HG02852 (cell line): Measurements from ENCODE around the gene RNF175.
"Not testable (repeated sequence)": the region's sequence is repeated elsewhere in the genome, so short reads cannot be mapped to it uniquely, and the experiment has no call there.

Experiments
- ATAC-seq: cut with Tn5 transposase; IDR thresholded peaks from one replicate; pipeline ENCODE4 v1.9.1; 2021; ENCODE audit warnings: mild to moderate bottlenecking, moderate library complexity; ENCODE audit not compliant: unreplicated experiment

RNF175 gene

DNA sequence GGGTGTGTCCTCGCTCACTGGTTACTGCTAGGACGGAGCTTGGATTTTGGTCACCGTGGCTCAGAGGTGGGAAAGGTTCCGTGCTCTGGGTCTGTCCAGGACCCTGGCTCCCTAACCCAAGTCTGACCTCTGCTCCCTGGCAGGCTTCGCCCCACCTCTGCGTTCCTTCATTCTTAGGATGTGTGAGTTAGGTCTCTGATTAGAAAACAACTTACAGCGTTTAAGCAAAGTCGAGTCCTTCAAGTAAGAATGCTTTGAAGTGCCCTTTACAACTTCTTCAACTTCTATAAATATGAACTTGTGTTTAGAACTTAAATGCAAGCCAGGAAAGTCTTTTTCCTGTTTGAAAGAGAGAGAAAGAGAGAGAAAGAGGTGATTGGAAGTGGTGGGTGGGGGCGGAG is 74.9 kb downstream of the RNF175 start:
- ATAC-seq = no peak

DNA sequence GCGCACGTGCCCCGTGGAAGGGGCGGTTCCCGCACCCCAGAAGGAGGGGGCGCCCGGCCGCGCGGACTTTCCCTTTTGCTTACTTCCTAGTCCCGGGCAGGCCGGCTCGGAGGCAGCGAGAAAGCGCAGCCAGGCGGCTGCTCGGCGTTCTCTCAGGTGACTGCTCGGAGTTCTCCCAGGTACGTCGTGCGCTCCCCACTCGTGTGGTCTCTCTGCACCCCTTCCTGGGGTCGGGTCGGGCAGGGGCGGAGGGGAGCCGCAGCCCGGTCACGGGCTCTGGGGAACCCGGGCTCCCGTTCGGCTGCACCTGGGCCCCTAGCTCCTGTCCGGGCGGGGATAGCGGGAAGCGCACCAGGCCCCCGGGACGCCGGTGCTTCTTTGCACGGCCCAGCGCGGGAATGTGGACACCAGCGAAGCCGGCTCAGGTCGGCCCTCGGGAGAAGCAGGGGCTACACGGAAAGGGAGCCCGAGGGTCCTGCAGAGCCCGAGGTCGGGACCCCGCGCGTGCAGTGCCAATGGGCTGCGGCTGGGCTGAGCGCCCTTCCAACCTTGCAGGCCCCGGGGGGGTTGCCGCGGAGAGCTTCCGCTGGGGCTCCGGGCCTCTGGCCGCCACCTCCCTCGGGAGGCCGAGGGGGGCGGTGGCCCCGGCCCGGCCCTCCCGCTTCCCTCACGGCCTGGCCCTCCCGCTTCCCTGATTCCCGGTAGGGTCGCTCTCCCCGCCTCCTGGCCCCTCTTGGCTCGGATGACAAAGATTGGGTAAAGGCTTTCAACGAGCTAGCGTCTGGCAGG is 75.4 kb downstream of the RNF175 start, which contains the start of gene TLR2:
Gene TLR2 (plus strand): TSS at position 99 of the 789 bp plus-strand sequence. CDS start 18,628 bp downstream, outside the sequence.
- peak; percentile 93 for ATAC-seq

DNA sequence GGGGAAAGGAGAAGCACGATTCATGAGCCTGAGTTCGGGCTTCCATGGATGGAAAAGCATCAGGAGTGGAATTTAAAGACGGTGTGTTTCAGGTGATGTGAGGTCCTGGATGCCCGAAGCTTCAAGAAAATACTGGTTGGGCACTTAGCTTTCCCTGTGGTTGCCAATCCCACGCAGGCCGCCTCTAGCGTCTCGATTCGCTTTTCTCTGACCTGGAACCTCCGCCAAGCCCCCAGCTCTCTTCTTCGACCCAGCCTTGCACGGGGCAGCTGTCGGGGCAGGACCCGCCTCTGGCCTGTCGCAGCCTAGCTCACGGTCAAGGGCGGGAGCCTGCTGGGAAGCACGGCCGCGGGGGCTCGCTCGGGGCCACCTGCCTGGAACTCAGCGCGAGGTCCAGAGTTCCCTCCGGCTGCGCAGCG is 76.1 kb downstream of the RNF175 start:
- no peak for ATAC-seq

DNA sequence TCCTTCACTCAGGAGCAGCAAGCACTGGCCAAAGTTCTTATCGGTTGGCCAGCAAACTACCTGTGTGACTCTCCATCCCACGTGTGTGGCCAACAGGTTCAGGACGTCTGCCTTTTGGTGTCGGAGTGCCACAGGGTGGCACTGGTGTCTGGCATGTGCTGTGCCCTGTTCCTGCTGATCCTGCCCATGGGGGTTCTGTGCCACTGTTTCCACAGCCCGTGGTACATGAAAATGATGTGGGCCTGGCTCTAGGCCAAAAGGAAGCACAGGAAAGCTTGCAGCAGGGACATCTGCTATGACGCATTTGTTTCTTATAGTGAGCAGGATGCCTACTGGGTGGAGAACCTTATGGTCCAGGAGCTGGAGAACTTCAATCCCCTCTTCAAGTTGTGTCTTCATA is 80.3 kb downstream of the RNF175 start:
- ATAC-seq = no peak

DNA sequence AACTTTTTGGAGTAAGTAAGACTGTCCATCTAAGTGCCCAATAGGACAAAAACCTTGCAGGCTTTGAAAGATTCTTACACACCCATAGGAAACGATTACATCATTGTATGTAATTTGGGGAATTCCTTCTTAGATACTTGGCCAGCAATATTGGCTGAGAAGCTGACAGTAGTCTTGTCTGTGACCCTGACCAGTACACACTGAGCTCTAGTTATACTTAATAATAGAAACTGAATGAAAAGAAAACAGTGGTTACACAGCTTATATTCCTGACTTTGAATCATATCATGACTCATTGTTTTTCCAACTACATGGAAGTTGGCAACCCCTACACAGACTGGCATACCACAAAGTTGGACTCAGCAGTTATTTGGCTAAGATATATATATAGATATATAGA is 82.8 kb downstream of the RNF175 start:
- ATAC-seq = no peak

DNA sequence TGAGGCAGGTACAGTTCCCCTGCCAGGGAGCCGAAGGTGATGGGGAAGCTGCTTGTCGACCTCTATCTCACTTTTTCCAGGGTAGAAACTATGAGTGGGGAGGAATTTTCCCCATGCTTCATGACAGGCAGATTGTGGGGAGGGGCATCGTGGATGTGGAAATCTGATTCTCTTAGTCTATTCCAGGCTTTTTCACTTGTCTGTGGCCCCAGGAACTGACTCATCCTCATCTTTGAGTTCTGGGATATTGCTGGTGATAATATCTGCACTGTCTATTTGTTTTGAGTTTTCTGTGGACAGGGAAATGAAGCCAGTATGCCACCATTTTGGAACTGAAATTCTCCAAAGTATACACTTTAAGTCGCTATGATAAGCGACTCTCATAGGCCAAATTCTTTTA is 83.3 kb downstream of the RNF175 start:
- ATAC-seq = no peak

DNA sequence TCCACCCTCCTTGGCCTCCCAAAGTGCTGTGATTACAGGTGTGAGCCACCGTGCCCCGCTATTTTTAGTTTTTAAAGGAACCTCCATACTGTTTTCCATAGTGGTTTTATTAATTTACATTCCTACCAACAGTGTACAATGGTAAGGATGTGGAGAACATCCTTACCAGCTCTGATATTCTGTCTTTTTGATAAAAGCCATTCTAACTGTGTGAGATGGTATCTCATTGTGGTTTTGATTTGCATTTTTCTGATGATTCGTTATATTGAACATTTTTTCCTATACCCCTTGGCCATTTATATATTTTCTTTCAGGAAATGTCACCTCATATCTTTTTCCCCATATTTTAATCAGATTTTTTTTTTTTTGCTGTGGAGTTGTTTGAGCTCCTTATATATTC is 90.0 kb downstream of the RNF175 start:
- ATAC-seq = no peak

DNA sequence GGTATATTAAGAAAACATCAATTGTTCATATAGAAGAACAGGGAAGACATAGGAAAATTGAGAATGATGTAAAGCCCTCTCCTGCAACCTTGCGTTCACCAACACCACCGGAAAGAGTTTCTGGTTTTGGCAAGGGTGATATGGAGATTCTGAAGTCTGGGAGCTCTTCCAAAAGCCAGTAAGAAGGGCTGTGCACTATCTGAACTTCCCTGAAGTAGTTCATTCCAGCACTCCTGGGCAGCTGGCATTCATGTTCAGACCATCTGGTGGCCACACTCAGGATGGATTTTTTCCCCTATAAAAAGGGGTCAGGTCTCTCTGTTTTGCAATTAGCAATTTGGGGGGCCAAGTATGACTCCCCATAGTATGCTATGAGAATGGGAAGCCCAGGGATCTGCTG is 91.2 kb downstream of the RNF175 start:
- no peak for ATAC-seq

DNA sequence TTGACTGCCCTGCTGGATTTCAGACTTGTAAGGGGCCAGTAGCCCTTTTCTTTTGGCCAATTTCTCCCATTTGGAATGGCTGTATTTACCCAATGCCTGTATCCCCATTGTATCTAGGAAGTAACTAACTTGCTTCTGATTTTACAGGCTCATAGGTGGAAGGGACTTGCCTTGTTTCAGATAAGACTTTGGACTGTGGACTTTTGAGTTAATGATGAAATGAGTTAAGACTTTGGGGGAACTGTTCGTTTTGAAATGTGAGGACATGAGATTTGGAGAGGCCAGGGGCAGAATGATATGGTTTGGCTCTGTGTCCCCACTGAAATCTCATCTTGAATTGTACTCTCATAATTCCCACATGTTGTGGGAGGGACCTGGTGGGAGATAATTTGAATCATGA is 93.3 kb downstream of the RNF175 start:
- not testable (repeated sequence) for ATAC-seq

DNA sequence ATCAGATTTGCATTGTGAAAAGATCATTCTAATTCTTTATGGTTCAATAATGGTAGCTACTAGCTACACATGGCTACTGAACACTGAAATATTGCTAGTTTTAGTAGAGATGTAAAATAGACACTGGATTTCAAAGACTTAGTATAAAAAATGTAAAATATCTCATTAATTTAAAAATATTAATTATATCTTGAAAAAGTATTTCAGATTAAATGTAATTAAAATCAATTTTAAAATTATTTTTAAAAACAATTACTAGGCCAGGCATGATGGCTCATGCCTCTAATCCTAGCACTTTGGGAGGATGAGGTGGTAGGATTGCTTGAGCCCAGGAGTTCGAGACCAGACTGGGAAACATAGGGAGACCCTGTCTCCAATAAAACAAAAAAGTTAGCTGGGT is 96.2 kb downstream of the RNF175 start:
- no peak for ATAC-seq

DNA sequence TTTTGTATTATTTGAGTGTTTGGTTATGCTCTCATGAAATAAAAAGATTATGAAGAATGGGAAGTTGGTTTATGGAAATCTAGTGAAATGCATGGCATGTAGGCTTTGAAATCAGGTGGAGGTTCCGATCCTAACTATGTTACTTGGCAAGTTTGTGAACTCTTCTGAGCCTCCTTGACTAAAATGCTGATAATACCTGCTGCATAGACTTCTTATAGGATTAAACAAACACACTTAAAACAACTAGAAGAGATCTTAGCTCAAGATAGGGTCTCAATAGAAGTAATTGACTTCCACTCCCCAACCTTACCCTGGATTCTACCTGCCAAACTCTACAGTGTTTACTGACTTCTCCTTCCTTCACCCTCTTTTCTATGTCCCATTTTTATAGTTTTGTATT is 97.9 kb downstream of the RNF175 start:
- ATAC-seq = no peak

DNA sequence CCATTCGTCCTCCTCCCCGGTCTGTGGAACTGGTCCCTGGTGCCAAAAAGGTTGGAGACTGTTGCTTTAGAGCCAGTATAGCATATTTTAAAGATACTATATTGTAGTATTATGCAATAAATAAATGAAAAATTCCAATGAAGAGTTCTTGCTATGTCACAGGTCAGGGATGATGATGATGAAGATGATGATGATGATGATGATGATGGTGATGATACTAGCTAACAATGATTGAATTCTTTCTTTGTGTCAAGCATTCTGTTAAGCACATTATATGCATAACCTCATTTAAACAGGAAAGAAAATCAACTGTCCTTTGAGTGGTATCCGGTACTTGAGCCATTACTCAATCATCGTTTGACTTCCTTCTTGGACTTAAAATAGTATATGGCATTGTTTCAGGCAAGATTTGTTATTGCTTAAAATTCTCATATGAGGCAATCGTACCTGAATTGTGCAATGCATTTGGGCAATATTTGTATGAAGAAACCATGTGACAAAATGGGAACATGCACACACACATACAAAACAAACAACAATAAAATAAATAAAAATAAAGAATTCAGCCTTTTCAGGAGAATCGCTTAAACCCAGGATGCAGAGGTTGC is 98.5 kb downstream of the RNF175 start:
- no peak for ATAC-seq
